ENCODE data around the gene HAL.

HAL gene

GRCh38 chr12:95949477-95950206 is 46.5 kb downstream of the HAL start:
- H3K27ac ChIP-seq (ENCODE audit: low read length): no peak overlapping the region
- peaks cover 8% of the 10 kb centered on the region for H3K4me1 ChIP-seq (ENCODE audit: control insufficient read depth, low read depth, low read length)
- H3K27me3 ChIP-seq (ENCODE audit: control insufficient read depth, insufficient read depth, low read length): peaks cover 3% of the 10 kb centered on the region
- H3K36me3 ChIP-seq (ENCODE audit: control insufficient read depth, low read depth, low read length): no peaks in the 10 kb centered on the region
- no peaks in the 10 kb centered on the region for H3K9me3 ChIP-seq (ENCODE audit: control insufficient read depth, low read depth, low read length)
- H3K4me3 ChIP-seq (ENCODE audit: low read length): no peak overlapping the region
- H3K9ac ChIP-seq (ENCODE audit: low read length): no peak overlapping the region

- H3K9me3 ChIP-seq (ENCODE audit: control insufficient read depth, low read depth, low read length): no peaks in the 10 kb centered on the region
- no peak overlapping the region for H3K27ac ChIP-seq (ENCODE audit: low read length)
- H3K9ac ChIP-seq (ENCODE audit: low read length): no peak overlapping the region
- H3K27me3 ChIP-seq (ENCODE audit: control insufficient read depth, insufficient read depth, low read length): peaks cover 18% of the 10 kb centered on the region
- H3K4me1 ChIP-seq (ENCODE audit: control insufficient read depth, low read depth, low read length): peaks cover 8% of the 10 kb centered on the region
- no peak overlapping the region for H3K4me3 ChIP-seq (ENCODE audit: low read length)
- no peaks in the 10 kb centered on the region for H3K36me3 ChIP-seq (ENCODE audit: control insufficient read depth, low read depth, low read length)
Measured at GRCh38 chr12:95944108-95944704, 51.9 kb downstream of the HAL start.

GRCh38 chr12:95943330-95943842 is 52.8 kb downstream of the HAL start, which contains the start of gene AMDHD1:
TSS of gene AMDHD1 (plus strand) at chr12:95943331. CDS start at chr12:95943399, 68 bp downstream.
- peak within 1 kb of the TSS; percentile 88 for H3K4me3 ChIP-seq (ENCODE audit: low read length)
- peaks cover 5% of the 10 kb centered on the region for H3K4me1 ChIP-seq (ENCODE audit: control insufficient read depth, low read depth, low read length)
- no peak within 1 kb of the TSS for H3K27ac ChIP-seq (ENCODE audit: low read length)
- H3K9me3 ChIP-seq (ENCODE audit: control insufficient read depth, low read depth, low read length): no peaks in the 10 kb centered on the region
- H3K27me3 ChIP-seq (ENCODE audit: control insufficient read depth, insufficient read depth, low read length): peaks cover 18% of the 10 kb centered on the region
- H3K9ac ChIP-seq (ENCODE audit: low read length): peak within 1 kb of the TSS; percentile 27
- H3K36me3 ChIP-seq (ENCODE audit: control insufficient read depth, low read depth, low read length): no peaks in the 10 kb centered on the region

- H3K4me1 ChIP-seq (ENCODE audit: control insufficient read depth, low read depth, low read length): peaks cover 5% of the 10 kb centered on the region
- peak within 1 kb of the TSS; percentile 88 for H3K4me3 ChIP-seq (ENCODE audit: low read length)
- H3K9me3 ChIP-seq (ENCODE audit: control insufficient read depth, low read depth, low read length): no peaks in the 10 kb centered on the region
- peaks cover 18% of the 10 kb centered on the region for H3K27me3 ChIP-seq (ENCODE audit: control insufficient read depth, insufficient read depth, low read length)
- H3K9ac ChIP-seq (ENCODE audit: low read length): peak within 1 kb of the TSS; percentile 27
- H3K27ac ChIP-seq (ENCODE audit: low read length): no peak within 1 kb of the TSS
- H3K36me3 ChIP-seq (ENCODE audit: control insufficient read depth, low read depth, low read length): no peaks in the 10 kb centered on the region
Measured at GRCh38 chr12:95942524-95943329, 53.4 kb downstream of the HAL start, which contains the start of gene CCDC38. TSS of gene CCDC38 (minus strand) at chr12:95942614. CDS start at chr12:95936509, 6,105 bp downstream.

DNA sequence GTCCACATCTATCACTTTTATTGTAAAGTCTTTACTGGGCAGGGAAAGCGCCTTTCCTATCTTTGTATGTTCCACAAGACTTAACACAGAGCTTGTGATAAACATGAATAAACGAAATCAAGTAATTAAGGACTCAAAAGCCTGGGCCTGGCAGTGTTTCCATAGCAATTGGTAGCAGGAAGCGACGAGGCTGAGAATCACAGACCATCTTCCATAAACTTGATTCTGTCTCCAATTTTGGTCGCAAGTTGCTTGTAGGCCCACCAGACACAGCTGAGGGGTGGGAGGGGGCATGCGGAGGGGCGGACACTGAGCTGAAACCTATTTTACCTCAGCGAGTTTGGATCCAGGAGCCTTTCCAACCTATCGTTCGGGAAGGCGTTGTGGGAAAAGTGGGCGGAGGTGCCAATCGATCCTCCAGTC is 54.0 kb downstream of the HAL start:
- H3K4me1 ChIP-seq (ENCODE audit: control insufficient read depth, low read depth, low read length): peaks cover 5% of the 10 kb centered on the region
- H3K27ac ChIP-seq (ENCODE audit: low read length): no peak overlapping the region
- no peaks in the 10 kb centered on the region for H3K36me3 ChIP-seq (ENCODE audit: control insufficient read depth, low read depth, low read length)
- H3K27me3 ChIP-seq (ENCODE audit: control insufficient read depth, insufficient read depth, low read length): peaks cover 18% of the 10 kb centered on the region
- peak overlapping the region; percentile 88 for H3K4me3 ChIP-seq (ENCODE audit: low read length)
- no peaks in the 10 kb centered on the region for H3K9me3 ChIP-seq (ENCODE audit: control insufficient read depth, low read depth, low read length)
- peak overlapping the region; percentile 27 for H3K9ac ChIP-seq (ENCODE audit: low read length)

DNA sequence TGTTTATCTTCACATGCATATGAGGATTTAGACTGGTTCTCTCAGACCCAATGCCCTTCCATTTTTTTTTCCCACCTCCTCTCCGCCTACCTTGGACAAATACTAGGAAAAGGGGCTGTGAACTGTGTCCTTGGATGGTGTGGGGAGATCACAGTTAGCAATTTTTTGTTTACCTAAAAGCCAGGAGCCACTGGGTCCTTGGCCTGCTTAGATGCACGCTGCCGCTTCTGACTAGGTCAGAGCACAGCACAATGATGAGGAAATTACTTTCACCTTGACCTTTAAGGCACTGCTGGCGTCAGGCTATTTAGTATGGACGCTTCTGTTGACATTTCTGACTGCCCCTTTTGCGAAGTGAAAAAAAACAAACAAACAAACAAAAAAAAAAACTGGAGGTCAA is 55.6 kb downstream of the HAL start:
- no peak overlapping the region for H3K4me3 ChIP-seq (ENCODE audit: low read length)
- H3K9ac ChIP-seq (ENCODE audit: low read length): no peak overlapping the region
- no peaks in the 10 kb centered on the region for H3K9me3 ChIP-seq (ENCODE audit: control insufficient read depth, low read depth, low read length)
- H3K36me3 ChIP-seq (ENCODE audit: control insufficient read depth, low read depth, low read length): no peaks in the 10 kb centered on the region
- H3K27me3 ChIP-seq (ENCODE audit: control insufficient read depth, insufficient read depth, low read length): peaks cover 18% of the 10 kb centered on the region
- H3K27ac ChIP-seq (ENCODE audit: low read length): no peak overlapping the region
- H3K4me1 ChIP-seq (ENCODE audit: control insufficient read depth, low read depth, low read length): peaks cover 5% of the 10 kb centered on the region

Data from iPS-18a (cell line).